ENCODE measurements around the gene PNCK.

The PNCK gene

DNA sequence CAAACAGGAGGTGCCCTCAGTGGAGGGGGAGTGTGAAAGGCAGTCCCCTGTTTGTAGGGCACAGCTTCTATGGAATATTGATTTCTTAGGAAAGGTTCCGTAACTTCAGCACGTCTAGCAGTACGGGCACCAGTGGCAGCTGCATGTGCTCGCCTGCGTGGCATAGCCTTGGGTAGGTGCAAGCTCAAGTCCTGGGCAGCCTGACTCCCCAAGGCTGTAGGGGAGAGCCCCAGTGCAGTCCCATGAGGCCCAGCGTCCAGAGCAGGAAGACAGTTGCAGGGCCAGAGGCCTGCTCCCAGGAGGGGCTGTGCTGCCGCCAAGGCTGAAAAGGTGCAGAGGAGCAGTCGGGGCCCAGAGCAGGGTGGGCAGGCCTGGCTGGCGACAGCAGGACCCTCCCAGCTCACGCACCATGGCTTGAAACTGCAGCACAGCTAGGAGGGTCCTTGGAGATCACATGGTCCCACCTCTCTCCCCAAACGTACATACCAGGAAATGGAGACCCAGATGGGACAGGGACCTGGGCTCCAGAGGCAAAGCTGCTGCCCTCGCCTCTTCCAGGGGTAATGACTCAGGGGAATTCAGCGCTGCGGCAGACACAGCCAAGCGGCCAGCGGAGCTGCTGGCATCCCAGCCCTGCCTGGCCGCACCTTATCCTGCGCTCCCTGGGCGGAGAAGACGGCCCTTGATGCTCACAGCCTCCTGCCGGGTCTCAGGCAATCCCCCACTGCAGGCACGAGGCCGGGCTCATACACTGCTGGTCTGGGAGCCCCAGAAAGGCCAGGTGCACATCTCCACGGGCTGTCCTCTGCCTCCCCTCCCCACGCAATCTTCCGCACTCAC is 32.7 kb downstream of the PNCK start:
- no peak for DNase-seq

DNA sequence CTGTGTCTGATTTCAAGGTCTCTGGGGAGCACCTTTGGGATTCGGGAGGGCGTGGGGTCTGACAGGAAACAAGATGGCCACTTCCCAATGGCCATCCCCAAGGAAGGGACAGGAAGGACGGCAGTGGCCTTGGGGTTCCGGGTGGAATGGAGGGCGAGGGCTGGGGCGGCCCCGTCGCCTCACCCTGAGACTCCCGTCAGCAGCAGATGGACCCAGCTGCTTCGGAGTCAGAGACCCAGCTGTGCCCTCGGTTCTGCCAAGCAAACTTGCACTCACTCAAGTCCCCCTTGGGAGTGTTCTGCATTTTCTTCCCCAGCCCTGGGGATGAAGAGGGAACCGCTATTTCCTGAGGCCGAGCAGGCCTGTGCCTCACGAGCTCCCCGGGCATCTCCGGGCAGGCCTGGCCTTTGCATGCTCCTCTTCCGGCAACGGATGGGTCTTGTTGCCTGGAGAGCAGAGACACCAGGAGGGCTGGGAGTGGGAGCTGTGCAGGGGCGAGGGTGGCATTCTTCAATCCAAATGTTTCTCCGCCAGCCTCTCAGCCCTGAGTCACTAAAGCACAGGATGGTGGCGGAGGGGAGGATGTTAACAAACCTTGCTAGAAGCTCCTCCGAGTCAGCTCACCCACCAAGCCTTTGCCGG is 33.4 kb downstream of the PNCK start:
- no peak for DNase-seq

GRCh38 chrX:153639177-153640044 is 34.2 kb downstream of the PNCK start:
- no peak for DNase-seq

GRCh38 chrX:153638436-153639176 is 35.0 kb downstream of the PNCK start:
- DNase-seq = no peak

DNA sequence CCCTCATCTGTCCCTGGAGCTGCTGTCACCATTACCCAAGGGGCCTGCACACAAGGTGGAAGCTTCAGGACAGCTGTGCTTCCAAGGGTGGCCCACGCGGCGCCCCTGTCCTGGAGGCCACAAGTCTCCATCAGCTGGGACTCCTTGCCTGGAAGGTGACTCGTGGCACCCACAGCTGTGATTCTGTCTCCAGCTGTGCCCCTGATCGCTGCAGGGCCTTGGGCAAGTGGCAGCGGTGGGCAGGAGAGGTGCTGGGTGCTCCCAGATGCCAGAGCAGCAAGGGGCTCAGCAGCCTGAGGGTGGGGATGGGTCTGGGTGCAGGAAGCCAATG is 35.6 kb downstream of the PNCK start:
- DNase-seq = no peak

GRCh38 chrX:153637121-153638040 is 36.2 kb downstream of the PNCK start:
- no peak for DNase-seq

- DNase-seq = no peak
These were observed 36.9 kb downstream of the PNCK start for GRCh38 chrX:153636716-153637115.

DNA sequence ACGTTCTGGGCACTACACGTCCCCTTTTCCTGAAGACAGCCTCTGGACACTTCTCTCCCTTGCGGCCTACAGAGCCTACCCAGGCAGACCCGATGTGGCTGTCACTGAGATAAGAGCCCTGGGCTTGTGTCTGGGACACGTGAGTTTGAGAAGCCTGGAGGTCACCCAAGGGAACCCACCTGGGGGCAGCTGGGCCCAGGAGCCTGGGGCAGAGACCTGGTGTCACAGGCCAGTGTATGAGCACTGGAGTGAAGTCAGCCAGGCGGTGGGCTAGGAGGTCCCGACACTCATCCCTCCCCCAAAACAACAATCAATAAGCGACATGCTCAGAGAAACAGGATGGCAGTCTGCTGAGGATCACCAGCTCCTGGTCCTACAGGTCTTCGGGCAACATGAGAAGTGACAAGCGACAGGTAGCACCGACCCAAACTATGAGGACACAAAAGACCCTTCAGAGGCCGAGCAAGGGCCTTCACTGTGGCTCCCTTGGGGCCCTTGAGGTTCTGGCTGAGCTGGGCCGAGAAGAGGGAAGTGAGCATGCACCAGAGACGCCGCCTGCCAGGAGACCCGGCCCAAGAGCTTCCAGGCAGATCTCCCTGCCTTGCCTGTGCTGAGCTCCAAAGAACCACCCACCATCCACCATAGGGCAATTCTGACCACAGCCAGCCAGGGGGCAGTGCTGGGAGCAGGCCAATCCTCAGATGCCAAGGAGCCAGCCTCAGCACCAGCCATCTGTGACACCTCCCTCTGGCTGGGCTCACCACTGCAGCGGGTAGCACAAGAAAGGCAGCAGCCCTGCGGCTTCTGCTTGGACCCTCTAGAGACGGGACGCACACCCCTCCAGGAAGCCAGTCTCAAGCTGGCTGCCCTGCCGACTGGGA is 37.6 kb downstream of the PNCK start:
- DNase-seq = no peak

DNA sequence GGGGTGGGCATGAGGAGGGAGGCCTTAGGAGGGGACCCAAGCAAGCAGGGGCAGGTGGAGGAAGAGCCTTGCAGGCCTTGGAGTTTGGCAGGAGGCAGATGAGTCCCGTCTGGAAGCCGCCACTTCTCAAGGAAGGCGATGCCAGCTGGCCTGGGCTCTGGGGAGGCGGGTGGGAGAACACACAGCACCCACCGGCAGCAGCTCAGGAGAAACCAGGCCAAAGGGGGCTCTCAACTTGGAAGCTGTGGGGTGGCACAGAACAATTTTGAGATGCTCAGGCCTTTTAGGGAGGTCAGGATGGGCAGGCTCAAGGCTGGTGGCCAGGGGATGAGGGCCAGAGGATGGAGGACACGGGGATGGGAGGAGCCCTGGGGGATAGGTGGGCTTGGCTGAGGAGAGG is 38.2 kb downstream of the PNCK start:
- DNase-seq = no peak

GRCh38 chrX:153634832-153635231 is 38.8 kb downstream of the PNCK start:
- no peak for DNase-seq

DNA sequence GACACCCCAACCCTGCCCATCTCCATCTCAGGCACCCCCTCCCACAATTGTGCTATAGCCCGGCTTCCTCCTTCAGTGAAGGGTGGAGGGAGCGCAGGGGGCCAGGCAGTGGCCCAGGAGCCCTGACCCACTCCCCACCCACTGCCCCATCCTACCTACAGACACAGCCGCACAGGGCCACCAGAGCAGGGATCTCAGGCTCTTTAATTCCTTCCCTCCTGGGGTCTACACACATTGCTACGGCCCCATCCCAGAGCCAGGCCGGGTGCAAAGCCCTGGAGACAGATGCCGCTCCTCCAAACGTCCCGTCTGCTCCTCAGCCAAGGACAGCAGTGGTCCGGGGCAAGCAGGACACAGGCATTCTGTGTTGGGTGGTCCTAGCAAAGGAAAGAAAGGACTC is 39.4 kb downstream of the PNCK start:
- DNase-seq = no peak

DNA sequence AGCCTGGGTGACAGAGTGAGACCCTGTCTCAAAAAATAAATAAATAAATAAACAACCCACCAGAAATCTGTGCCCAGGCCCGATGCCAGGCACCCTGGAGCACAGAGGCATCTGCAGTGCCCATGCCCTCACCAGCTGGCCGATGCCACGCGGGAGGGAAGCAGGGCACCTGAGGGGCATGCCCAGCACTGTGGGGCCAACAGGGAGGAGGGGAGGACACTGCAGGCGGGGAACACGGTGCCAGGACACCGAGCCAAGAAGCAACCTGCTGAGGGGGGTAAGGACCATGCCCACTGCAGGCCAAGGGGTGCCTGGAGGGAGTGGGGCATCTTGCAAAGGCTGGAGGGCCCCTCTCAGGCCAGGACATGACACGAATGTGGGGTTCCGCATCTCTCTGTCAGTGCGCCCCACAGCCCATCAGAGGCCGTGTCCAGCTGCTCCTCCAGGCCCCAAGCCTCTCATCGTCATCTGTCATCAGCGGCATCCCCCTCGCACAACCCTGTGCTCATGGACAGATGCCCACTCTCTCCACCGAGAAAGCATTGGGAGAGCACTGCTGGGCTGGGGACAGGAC is 39.9 kb downstream of the PNCK start:
- DNase-seq = no peak

DNA sequence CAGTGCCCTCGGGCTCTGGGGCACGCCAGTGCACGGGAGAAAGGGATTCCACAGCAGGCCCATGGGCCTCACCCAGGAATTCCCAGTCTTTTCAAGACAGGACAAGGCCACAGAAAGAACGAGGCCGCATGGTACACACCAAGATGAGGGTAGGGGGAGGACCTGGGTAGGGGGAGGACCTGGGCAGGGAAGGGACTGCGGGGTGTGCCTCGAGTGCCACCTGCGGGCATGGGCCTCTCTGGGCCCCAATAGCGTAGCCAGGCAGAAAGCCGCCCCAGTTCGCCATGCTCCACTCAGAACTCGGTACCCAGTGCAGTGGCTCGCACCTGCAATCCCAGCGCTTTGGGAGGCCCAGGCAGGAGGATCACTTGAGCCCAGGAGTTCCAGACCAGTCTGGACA is 40.6 kb downstream of the PNCK start:
- DNase-seq = no peak

GRCh38 chrX:153632595-153632946 is 41.0 kb downstream of the PNCK start:
- DNase-seq = no peak

- DNase-seq = no peak
These were observed 41.6 kb downstream of the PNCK start for GRCh38 chrX:153631907-153632594.

DNA sequence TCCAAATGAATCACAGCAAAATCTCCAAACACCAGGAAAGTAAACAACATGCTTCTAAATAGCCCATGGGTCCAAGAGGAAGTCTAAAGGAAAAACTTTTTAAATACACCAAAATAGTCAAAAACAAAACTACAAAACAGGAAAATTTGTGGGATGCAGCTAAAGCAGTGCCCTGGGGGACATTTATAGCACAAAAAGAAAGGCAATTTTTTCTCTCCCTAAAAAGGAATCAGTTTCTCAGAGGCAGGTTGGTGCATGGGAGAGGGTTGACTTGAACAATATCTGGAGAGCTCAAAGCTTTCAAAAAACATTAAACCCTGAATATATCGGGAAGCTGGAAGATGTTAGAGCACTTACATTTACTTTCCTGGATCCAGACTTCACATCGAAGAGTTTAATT is 42.3 kb downstream of the PNCK start:
- DNase-seq = no peak

- no peak for DNase-seq
These were observed 44.9 kb downstream of the PNCK start for GRCh38 chrX:153628665-153629064.

- DNase-seq = no peak
These were observed 45.5 kb downstream of the PNCK start for GRCh38 chrX:153628129-153628528.

- DNase-seq = no peak
These were observed 45.9 kb downstream of the PNCK start for GRCh38 chrX:153627675-153628111.
